Hepatocyte (in vitro differentiated cells): ENCODE results near the gene SPINT2. TPM values are rescaled to one million over a fixed set of nuclear protein-coding genes. Genes with fewer than 3 reads are reported as not detected.

Source experiments
- DNase-seq: peaks from one replicate; pipeline ENCODE4 v3.0.0-alpha.2; 2016; ENCODE audit warnings: low spot score
- H2AFZ ChIP-seq: fragments of 200-600 bp; sonication (generic); 2 replicates; pipeline ENCODE4 v1.6.0; 2016; ENCODE audit warnings: antibody characterized with exemption, mild to moderate bottlenecking
- H3K27ac ChIP-seq: fragments of 200-600 bp; sonication (generic); 2 replicates; pipeline ENCODE4 v1.5.1; 2016; ENCODE audit warnings: mild to moderate bottlenecking
- H3K27me3 ChIP-seq: fragments of 200-600 bp; sonication (generic); 2 replicates; pipeline ENCODE4 v1.6.1; 2016
- H3K36me3 ChIP-seq: fragments of 200-600 bp; sonication (generic); replicated peaks from 2 replicates; pipeline ENCODE4 v1.5.1; 2016; ENCODE audit warnings: low read depth; ENCODE audit not compliant: insufficient read depth
- H3K4me1 ChIP-seq: fragments of 200-600 bp; sonication (generic); 2 replicates; pipeline ENCODE4 v1.5.1; 2016; ENCODE audit warnings: mild to moderate bottlenecking, moderate library complexity; ENCODE audit not compliant: insufficient read depth
- H3K4me2 ChIP-seq: fragments of 200-600 bp; sonication (generic); 2 replicates; pipeline ENCODE4 v1.6.0; 2016
- H3K4me3 ChIP-seq: fragments of 200-600 bp; sonication (generic); 2 replicates; pipeline ENCODE4 v1.5.1; 2016; ENCODE audit warnings: mild to moderate bottlenecking
- H3K79me2 ChIP-seq: fragments of 200-600 bp; sonication (generic); 2 replicates; pipeline ENCODE4 v1.6.0; 2017; ENCODE audit warnings: mild to moderate bottlenecking
- H3K9me2 ChIP-seq: fragments of 200-600 bp; sonication (generic); replicated peaks from 2 replicates; pipeline ENCODE4 v1.6.0; 2017; ENCODE audit warnings: mild to moderate bottlenecking; ENCODE audit not compliant: insufficient read depth
- H3K9me3 ChIP-seq: fragments of 200-600 bp; sonication (generic); 2 replicates; pipeline ENCODE4 v1.5.1; 2016; ENCODE audit warnings: low read depth, mild to moderate bottlenecking
- H4K20me1 ChIP-seq: fragments of 200-600 bp; sonication (generic); 2 replicates; pipeline ENCODE4 v1.6.0; 2016; ENCODE audit warnings: mild to moderate bottlenecking; ENCODE audit not compliant: insufficient read depth, poor library complexity, severe bottlenecking
- EZH2 ChIP-seq: fragments of 200-600 bp; sonication (generic); IDR thresholded peaks from 2 replicates; pipeline ENCODE4 v1.6.1; 2016; ENCODE audit warnings: antibody characterized with exemption, mild to moderate bottlenecking, borderline replicate concordance
- EZH2phosphoT487 ChIP-seq: fragments of 200-600 bp; sonication (generic); IDR thresholded peaks from one replicate; pipeline ENCODE4 v1.6.1; 2018; ENCODE audit warnings: antibody characterized with exemption, mild to moderate bottlenecking, low read depth, moderate library complexity; ENCODE audit not compliant: unreplicated experiment, severe bottlenecking
- WGBS: methylation state at CpG from one replicate; pipeline ENCODE4 v1.1.6; 2016; ENCODE audit warnings: low lambda C conversion rate; ENCODE audit errors: missing lambda C conversion rate; 5-methylcytosine and 5-hydroxymethylcytosine counted together
- polyA plus RNA-seq: library from polyadenylated mRNA; unstranded; fragments of >200 nt; fragmentation: Nextera tagmentation; extraction: Ambion mirVana; gene quantifications from 2 replicates; pipeline ENCODE4 v1.2.1, GENCODE V29; 2016
- total RNA-seq: library from RNA; depleted of rRNA; stranded (reverse); fragments of >200 nt; gene quantifications from 2 replicates; pipeline ENCODE4 v1.2.3, GENCODE V29; 2014
- TF ChIP-seq, protein P1 (sequence below): fragments of 200-600 bp; sonication (generic); IDR thresholded peaks from 2 replicates; pipeline ENCODE4 v1.5.1; 2016; ENCODE audit warnings: antibody characterized with exemption, mild to moderate bottlenecking; ENCODE audit not compliant: poor library complexity

Gene SPINT2
- total and polyA plus RNA-seq, 2 experiments from 2014 or later = 508 to 834 TPM

DNA sequence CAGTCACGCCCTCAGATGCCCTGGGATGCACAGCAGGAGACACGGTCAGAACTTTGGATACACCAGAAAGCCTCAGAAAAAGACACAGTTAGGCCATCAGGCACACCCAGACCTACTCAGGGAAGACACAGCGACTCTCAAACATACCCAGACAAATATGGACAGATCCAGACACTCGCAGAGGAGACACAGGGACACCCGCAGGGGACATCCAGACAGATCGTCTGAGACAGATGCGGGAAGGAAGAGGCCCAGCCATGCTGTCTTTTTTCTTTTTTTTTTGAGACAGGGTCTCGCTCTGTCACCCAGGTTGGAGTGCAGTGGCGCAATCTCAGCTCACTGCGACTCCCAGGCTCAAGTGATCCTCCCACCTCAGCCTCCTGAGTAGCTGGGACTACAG lies 45.2 kb upstream of the SPINT2 start:
- Histone ChIP-seq H3K9me3 (no peaks in the 10 kb centered on the region), H3K79me2 (no peaks in the 10 kb centered on the region), H3K4me2 (no peak overlapping the region), H3K27me3 (peaks cover 4% of the 10 kb centered on the region), H4K20me1 (no peaks in the 10 kb centered on the region), H2AFZ (no peak overlapping the region), H3K4me3 (no peak overlapping the region), H3K36me3 (no peaks in the 10 kb centered on the region), H3K4me1 (no peaks in the 10 kb centered on the region), H3K9me2 (no peaks in the 10 kb centered on the region), H3K27ac (no peak overlapping the region)
- no peak for DNase-seq
- 95% methylated on average over 10 of the region's 10 CpGs for whole genome bisulfite sequencing
- TF ChIP-seq EZH2 (no peak), EZH2phosphoT487 (no peak)
- TF ChIP-seq, protein P1, sequence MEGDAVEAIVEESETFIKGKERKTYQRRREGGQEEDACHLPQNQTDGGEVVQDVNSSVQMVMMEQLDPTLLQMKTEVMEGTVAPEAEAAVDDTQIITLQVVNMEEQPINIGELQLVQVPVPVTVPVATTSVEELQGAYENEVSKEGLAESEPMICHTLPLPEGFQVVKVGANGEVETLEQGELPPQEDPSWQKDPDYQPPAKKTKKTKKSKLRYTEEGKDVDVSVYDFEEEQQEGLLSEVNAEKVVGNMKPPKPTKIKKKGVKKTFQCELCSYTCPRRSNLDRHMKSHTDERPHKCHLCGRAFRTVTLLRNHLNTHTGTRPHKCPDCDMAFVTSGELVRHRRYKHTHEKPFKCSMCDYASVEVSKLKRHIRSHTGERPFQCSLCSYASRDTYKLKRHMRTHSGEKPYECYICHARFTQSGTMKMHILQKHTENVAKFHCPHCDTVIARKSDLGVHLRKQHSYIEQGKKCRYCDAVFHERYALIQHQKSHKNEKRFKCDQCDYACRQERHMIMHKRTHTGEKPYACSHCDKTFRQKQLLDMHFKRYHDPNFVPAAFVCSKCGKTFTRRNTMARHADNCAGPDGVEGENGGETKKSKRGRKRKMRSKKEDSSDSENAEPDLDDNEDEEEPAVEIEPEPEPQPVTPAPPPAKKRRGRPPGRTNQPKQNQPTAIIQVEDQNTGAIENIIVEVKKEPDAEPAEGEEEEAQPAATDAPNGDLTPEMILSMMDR = no peak

DNA sequence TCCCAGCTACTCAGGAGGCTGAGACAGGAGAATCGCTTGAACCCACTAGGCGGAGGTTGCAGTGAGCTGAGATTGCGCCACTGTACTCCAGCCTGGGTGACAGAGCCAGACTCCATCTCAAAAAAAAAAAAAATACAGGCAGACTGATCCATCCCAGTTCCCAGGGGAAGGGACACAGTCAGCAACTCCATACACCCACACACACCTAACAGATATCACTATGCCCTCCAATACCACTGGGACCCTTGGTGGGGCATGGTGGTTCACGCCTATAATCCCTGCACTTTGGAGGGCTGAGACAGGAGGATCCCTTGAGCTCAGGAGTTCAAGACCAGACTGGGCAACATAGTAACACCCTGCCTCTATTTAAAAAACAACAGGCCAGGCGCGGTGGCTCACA lies 43.0 kb upstream of the SPINT2 start:
- WGBS = 97% methylated on average over 6 of the region's 6 CpGs
- no peaks in the 10 kb centered on the region for H4K20me1 ChIP-seq
- H3K9me2 ChIP-seq = no peaks in the 10 kb centered on the region
- TF ChIP-seq EZH2 = no peak
- TF ChIP-seq EZH2phosphoT487 = no peak
- TF ChIP-seq, protein P1 = no peak
- peaks cover 4% of the 10 kb centered on the region for H3K27me3 ChIP-seq
- no peak overlapping the region for H3K4me3 ChIP-seq
- no peak overlapping the region for H2AFZ ChIP-seq
- no peaks in the 10 kb centered on the region for H3K9me3 ChIP-seq
- no peaks in the 10 kb centered on the region for H3K4me1 ChIP-seq
- no peak overlapping the region for H3K27ac ChIP-seq
- no peaks in the 10 kb centered on the region for H3K79me2 ChIP-seq
- H3K36me3 ChIP-seq = no peaks in the 10 kb centered on the region
- H3K4me2 ChIP-seq = no peak overlapping the region
- no peak for DNase-seq

DNA sequence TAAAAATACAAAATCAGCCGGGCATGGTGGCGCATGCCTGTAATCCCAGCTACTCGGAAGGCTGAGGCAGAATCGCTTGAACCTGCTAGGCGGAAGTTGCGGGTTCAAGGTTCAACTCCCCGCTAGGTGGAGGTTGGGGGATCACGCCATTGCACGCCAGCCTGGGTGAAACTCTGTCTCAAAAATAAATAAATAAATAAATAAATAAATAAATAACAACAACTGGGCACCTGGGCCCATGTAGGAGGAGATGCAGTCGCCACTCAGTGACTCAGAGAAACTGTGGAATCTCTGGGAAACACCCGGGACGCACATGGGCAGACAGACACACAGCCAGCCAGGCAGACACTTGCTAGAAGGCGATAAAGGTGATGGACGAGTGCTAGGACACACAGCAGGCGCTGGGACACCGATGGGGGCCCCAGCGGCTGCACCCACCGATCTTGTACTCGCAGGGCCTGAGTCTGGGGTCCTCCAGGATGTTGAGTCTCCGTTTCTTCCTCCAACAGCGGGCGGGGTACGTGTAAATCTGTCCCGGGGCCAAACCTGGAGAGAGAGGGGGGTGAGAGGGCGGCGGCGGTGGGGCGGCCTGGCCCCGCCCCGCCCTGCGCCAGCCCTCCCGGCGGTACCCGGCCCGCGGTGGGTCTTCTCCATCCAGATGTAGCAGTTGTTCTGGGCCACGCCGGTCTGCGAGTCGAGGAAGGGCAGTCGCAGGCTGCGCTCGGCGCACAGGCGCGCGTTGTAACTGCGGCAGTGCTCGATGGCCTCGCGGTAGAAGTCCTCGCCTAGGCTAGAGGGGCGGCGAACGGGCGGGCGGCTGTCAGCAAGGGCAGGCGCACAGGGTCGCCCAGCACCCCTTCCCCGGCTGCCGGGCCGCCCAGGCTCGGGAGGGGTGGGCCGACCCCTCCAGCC lies 42.2 kb upstream of the SPINT2 start:
- H3K79me2 ChIP-seq = no peaks in the 10 kb centered on the region

More for the DNA sequence above, 42.2 kb upstream of the SPINT2 start:
- no peak for DNase-seq
- Histone ChIP-seq H3K9me3 (no peaks in the 10 kb centered on the region), H3K27me3 (peaks cover 8% of the 10 kb centered on the region), H2AFZ (no peak overlapping the region), H3K9me2 (no peaks in the 10 kb centered on the region), H3K36me3 (no peaks in the 10 kb centered on the region), H4K20me1 (no peaks in the 10 kb centered on the region), H3K4me3 (no peak overlapping the region), H3K4me1 (no peaks in the 10 kb centered on the region), H3K27ac (no peak overlapping the region), H3K4me2 (no peak overlapping the region)
- WGBS = 83% methylated on average over 31 of the region's 64 CpGs
- TF ChIP-seq, protein P1 = no peak
- TF ChIP-seq EZH2phosphoT487 = no peak
- TF ChIP-seq EZH2 = no peak
